Subcutaneous preadipocyte (primary cell): ENCODE results near the gene NOP10. TPM values are rescaled to one million over a fixed set of nuclear protein-coding genes. Genes with fewer than 3 reads are reported as not detected.

Source experiments
- small RNA-seq: library from RNA; depleted of rRNA; stranded (forward); fragments of <200 nt; gene quantifications from one replicate; pipeline ENCODE3, GENCODE V24; 2012
- total RNA-seq: library from RNA; depleted of rRNA; stranded (reverse); fragments of >200 nt; gene quantifications from 2 replicates; pipeline ENCODE4 v1.2.3, GENCODE V29; 2012

NOP10 gene
- 227 and 228 TPM in 2 replicates for total RNA-seq

GRCh38 chr15:34342737-34343575, at the start of gene NOP10, which contains the start of gene NUTM1:
Gene NOP10 (minus strand): TSS chr15:34343136. CDS start chr15:34343073, 63 bp downstream.
Gene NUTM1 (plus strand): TSS chr15:34343315. CDS start chr15:34343697, 382 bp downstream.

GRCh38 chr15:34367101-34368081, 24.5 kb upstream of the NOP10 start, which contains the start of gene LPCAT4:
Gene LPCAT4 (minus strand): TSS chr15:34367196. CDS start chr15:34367100, 96 bp downstream.

GRCh38 chr15:34337557-34338306, 5.2 kb downstream of the NOP10 start, which contains the start of gene SLC12A6:
Gene SLC12A6 (minus strand): TSS chr15:34337781. CDS start chr15:34336680, 1,101 bp downstream.

Small RNA genes lying within 50 kb of the gene (small RNA-seq; reads per million reads assigned to genes)
- not detected for gene MIR1233-1
- not detected for gene RF00019

Other genes with a start within 250 kb of the NOP10 start
- gene EMC7, start 241.3 kb downstream of the NOP10 start, total RNA-seq, result 30.9 and 32.7 TPM in 2 replicates
- gene PGBD4, start 241.1 kb downstream of the NOP10 start, total RNA-seq, result 1.8 and 2.2 TPM in 2 replicates
- gene KATNBL1, start 133.0 kb downstream of the NOP10 start, total RNA-seq, result 30.1 and 52.4 TPM in 2 replicates
- 109 and 122 TPM in 2 replicates for gene EMC4, start 118.1 kb downstream of the NOP10 start, total RNA-seq
- gene SLC12A6, start 5.4 kb downstream of the NOP10 start, total RNA-seq, result 16.5 and 16.8 TPM in 2 replicates
- not detected in 2 replicates for gene NUTM1, start 179 bp upstream of the NOP10 start, total RNA-seq
- gene LPCAT4, start 24.1 kb upstream of the NOP10 start, total RNA-seq, result 20.9 and 25.2 TPM in 2 replicates
- gene GOLGA8A, start 94.7 kb upstream of the NOP10 start, total RNA-seq, result 16.9 and 18.2 TPM in 2 replicates
- 8.8 and 15.8 TPM in 2 replicates for gene GOLGA8B, start 240.5 kb upstream of the NOP10 start, total RNA-seq